ENCODE measurements around the gene LPAR3.

GRCh38 chr1:84913555-84913892, 20.5 kb upstream of the LPAR3 start:
- no peak for TF ChIP-seq CTCF (conservative IDR thresholded peaks at IDR 0.05)
- TF ChIP-seq ZFX (IDR thresholded peaks at IDR 0.05) = no peak
